Mesenteric fat pad (tissue), 1 donor: ENCODE measurements around the gene ADGRG1. TPM values are rescaled to one million over a fixed set of nuclear protein-coding genes. Genes with fewer than 3 reads are reported as not detected.
"Not testable (repeated sequence)": the region's sequence is repeated elsewhere in the genome, so short reads cannot be mapped to it uniquely, and the experiment has no call there.

Source experiments
- DNase-seq: peaks from one replicate; pipeline ENCODE4 v3.0.0-alpha.2; 2020; ENCODE audit warnings: low spot score
- total RNA-seq: library from RNA; stranded (reverse); fragmentation: NEBNext Ultra II Directional; extraction: Animal tissue kit (Norgen Biotek cat#: 25700); gene quantifications from one replicate; pipeline ENCODE4 v1.2.1, GENCODE V29; 2021
- donor health status: DM: yes; HTN: yes; CAD: no.

Gene ADGRG1
- total RNA-seq, 1 donor from 2014 or later, result 96.3 TPM

DNA sequence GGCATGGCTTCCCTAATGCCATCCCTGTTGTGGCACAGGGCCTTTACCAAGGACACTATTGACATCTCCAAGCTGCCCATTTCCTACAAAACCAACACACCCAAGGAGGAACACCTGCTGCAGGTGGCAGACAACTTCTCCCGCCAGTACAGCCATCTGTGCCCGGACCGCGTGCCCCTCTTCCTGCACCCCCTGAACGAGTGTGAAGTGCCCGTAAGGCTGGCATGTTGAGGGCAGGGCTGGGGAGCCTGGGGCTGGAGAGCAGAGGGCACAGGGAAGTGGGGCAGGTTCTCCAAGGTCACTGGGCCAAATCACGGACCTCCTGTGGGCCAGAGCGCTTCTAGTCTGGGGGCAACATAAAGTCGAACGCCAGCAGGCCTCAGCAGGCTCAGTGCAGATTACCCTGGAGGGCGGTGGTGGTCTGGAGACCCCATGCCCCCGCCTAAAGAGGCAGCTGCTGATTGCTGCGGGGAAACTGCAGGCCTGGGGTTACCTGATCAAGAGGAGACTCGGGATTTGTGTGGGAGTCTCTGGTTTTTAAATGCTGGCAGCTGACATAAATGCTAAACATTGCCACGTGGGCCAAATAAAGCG is 70.5 kb downstream of the ADGRG1 start:
- DNase-seq, result no peak

GRCh38 chr16:57699481-57699880 is 71.1 kb downstream of the ADGRG1 start:
- DNase-seq, result no peak

DNA sequence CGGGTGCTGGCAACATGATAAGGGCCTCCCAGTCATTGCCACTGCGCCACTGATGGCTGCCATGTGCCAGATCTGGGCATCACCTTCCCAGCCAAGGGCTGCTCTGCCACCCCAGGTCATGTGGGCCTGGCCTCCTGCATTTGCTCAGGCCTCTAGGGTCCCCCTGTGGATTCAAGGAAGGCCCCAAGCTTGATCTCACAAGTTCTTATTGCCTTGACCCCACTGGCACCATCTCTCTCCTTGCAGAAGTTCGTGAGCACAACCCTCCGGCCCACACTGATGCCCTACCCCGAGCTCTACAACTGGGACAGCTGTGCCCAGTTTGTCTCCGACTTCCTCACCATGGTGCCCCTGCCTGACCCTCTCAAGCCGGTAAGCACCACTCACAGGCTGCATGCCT is 71.5 kb downstream of the ADGRG1 start:
- no peak for DNase-seq

- DNase-seq, result no peak
These were observed 72.5 kb downstream of the ADGRG1 start for GRCh38 chr16:57700781-57701551.

- no peak for DNase-seq
These were observed 73.4 kb downstream of the ADGRG1 start for GRCh38 chr16:57701759-57702371.

DNA sequence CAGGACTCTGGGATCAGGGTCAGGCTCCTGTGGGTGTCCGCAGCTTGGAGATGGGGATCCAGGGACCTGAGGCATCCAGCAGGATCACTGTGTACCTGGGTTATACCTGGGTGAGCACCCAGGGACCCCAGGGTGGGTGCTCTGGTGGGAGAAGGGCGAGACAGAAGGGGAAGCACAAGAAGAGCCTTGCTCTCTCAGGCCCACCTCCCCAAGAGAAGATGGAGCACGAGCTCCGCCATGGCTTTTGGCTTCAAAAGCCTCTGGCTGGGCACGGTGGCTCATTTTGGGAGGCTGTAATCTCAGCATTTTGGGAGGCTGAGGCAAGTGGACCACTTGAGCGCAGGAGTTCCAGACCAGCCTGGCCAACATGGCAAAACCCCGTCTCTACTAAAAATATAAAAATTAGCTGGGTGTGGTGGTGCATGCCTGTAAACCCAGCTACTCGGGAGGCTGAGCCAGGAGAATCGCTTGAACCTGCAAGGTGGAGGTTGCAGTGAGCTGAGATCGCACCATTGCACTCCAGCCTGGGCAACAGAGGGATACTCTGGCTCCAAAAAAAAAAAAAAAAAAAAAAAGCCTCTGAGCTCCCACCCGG is 75.1 kb downstream of the ADGRG1 start:
- DNase-seq, result no peak

DNA sequence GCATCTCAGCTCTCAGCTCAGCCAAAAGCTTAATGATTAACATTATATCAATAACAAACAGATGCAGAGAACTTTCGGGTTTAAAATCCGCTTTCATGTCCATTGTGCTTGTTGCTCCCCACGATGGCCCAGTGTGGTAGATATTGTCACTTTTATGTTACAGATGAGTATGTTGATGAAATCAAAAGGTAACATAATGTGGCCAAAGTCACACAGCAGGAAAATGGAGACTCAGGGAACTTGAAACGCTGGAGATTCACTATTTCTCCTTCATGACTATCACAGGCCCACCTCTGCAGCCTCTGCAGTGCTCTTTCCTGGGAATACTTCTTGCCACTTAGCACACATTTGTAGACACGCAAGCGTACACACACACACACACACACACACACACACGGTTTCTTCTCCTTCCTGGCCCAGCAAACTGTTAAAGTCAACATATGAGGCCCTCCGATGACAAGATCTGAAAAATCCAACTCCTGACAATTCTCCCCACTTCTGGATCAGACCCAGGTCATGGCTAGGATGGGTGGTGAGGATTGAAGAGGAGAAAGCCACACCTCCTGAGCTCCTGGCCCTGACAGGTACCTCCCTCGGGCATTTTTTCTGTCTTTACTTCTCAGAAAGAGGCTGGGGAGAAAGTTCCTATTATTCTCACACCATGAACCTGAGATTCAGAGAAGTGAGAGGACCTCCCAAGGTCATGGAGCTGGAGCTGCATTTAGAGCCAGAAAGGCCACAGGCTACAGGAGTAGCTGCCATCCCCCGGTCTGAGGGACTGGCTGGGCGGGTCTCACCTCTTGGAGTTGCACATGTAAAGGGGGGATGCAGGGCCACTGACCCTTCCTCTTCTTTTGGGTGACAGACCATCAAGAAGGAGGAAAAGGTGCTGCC is 75.8 kb downstream of the ADGRG1 start:
- DNase-seq, result no peak

DNA sequence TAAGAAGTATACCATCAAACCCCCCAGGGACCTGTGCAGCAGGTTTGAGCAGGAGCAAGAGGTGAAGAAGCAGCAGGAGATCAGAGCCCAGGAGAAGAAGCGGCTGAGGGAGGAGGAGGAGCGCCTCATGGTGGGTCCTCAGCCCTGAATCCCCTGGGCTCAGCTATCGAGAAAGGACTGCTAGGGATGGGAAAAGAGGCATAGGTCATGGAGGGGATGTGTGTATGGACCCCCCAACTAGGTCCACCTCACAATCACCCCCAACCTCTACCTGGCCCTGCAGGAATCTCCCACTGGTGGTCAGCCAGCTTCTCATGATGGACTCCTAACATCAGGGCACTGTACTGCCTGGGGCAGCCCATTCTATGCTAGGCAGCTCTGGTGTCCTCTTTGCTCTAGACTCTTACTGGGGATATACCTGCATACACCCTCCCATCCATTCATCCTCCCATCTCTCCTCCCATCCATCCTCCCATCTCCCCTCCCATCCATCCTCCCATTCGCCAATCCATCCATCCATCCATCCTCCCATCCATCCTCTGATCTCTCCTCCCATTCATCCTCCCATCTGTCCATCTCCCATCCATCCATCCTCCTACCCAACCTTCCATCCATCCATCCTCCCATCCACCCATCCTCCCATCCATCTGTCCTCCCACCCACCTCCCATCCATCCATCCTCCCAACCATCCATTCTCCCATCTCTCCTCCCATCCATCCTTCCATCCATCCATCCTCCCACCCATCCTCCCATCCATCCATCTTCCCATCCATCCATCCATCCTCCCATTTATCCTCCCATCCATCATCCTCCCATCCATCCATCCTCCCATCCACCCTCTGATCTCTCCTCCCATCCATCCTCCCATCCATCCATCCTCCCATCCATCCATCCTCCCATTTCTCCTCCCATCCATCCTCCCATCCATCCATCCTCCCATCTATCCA is 76.7 kb downstream of the ADGRG1 start:
- DNase-seq, result no peak

DNA sequence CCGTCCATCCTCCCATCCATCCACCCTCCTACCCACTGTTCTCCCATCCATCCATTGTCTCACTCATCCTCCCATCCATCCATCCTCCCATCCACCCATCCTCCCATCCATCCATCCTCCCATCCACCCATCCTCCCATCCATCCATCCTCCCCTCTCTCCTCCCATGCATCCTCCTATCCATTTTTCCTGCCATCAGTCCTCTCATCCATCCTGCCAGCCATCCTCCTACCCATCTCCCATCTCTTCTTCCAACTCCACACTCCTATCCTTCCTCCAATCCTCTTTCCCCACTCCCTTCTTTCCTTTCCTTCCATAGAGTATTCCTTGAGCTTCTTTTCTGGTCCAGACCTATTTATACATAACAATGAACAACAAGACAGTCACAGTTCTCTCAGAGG is 78.3 kb downstream of the ADGRG1 start:
- DNase-seq, result no peak

GRCh38 chr16:57707331-57707730 is 78.9 kb downstream of the ADGRG1 start:
- DNase-seq, result no peak

DNA sequence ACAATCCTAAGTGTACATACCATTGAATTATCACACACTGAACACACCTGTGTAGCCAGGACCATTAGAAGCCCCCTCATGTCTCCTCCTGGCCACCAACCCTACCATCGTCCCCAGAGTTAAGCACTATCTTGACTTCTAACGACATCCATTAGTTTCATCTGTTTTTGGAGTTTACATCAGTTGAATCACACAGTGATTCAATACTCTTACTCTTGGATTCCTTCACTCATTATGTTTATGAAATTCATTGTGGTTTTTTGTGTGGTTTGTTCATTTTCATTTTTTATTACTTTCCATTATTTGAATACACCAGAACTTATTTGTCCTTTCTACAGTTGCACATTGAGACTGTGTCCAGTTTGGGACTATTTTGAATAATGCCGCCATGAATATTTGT is 79.7 kb downstream of the ADGRG1 start:
- no peak for DNase-seq

- DNase-seq, result no peak
These were observed 81.2 kb downstream of the ADGRG1 start for GRCh38 chr16:57709663-57710062.

GRCh38 chr16:57711346-57711745 is 82.9 kb downstream of the ADGRG1 start:
- no peak for DNase-seq

GRCh38 chr16:57711993-57712392 is 83.6 kb downstream of the ADGRG1 start:
- DNase-seq, result no peak

DNA sequence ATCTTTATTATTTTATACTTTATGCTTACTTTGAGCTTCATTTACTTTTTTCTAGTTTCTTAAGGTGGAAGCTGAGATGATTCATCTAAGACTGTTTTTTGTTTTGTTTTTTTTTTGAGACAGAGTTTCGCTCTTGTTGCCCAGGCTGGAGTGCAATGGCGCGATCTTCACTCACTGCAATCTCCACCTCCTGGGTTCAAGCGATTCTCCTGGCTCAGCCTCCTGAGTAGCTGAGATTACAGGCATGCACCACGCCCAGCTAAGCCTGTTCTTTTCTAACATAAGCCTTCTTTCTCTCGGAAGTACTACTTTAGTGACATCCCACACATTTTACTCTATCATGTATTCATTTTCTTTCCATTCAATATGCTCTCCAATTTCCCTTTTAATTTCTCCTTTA is 84.1 kb downstream of the ADGRG1 start:
- not testable (repeated sequence) for DNase-seq

DNA sequence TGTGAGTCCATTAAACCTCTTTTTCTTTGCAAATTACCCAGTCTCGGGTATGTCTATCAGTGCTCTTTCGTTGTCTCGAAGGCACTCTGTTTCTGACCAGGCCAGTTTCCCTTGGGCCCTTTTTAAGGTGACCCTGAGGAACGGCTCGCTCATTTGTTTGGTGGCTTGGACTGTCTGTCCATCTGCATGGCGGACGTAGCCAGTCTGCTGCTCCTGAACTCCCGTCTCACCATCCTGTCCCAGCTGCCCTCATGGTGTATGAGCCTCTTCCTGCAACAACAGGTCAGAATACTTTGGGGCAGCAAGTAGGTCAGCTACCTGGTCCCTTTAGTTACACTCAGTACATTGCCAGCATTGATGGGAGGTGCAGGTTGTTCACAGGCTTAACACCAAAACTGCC is 85.2 kb downstream of the ADGRG1 start:
- DNase-seq, result no peak

DNA sequence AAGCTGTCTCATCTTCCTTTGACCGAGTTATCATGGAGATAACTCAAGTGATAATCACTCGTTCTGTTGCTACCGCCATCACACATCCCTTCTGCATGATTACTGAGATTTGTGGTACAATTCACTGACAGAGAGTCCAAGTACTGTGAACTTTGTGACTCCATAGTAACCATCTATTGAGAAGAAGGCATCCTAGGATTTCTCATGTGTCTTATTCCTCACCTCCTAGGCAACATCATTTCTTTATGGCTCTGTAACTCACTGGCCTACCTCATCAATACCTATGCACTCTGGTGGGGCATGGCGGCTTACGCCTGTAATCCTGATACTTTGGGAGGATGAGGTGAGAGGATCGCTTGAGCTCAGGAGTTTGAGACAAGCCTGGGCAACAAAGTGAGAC is 85.6 kb downstream of the ADGRG1 start:
- DNase-seq, result no peak
